H1 (cell line): ENCODE measurements around the gene KCNMA1. TPM values are rescaled to one million over a fixed set of nuclear protein-coding genes. Genes with fewer than 3 reads are reported as not detected.

Source experiments
- CTCF ChIA-PET: fragments of 300-600 bp; sonication (Branson Sonifier 250); formaldehyde crosslinking; loops from one replicate; lab custom pipeline; 2021; ENCODE audit not compliant: partially characterized antibody; lab: Charles Lee
- POLR2A ChIA-PET: fragments of 300-600 bp; sonication (Branson Sonifier 250); formaldehyde crosslinking; loops from one replicate; lab custom pipeline; 2021; ENCODE audit warnings: inconsistent platforms; ENCODE audit not compliant: partially characterized antibody; lab: Charles Lee
- DNase-seq, 2 experiments: peaks; one replicate each; pipeline versions ENCODE4 v3.0.0 to v3.0.0-alpha.2; 2010 to 2022; ENCODE audit warnings: low spot score in 2 of 2, low read depth in 1 of 2, mixed read lengths in 1 of 2
- FAIRE-seq: peaks from 2 replicates; lab custom pipeline; 2011; peaks lifted over from hg19 to GRCh38; lab: Jason Lieb, UNC
- H2AFZ ChIP-seq: 2 replicates; pipeline ENCODE4 v1.8.1; 2012; ENCODE audit warnings: low read length, inconsistent platforms
- H2AK5ac ChIP-seq: 2 replicates; pipeline ENCODE4 v1.6.1; 2013; ENCODE audit warnings: low read depth, low read length
- H2BK120ac ChIP-seq: replicated peaks from 2 replicates; pipeline ENCODE3; 2013; ENCODE audit warnings: low read depth, low read length, inconsistent platforms
- H2BK12ac ChIP-seq: 2 replicates; pipeline ENCODE4 v1.6.1; 2013; ENCODE audit warnings: low read depth, low read length
- H2BK15ac ChIP-seq: 2 replicates; pipeline ENCODE4 v1.6.1; 2013; ENCODE audit warnings: low read length
- H2BK20ac ChIP-seq: 2 replicates; pipeline ENCODE4 v1.6.1; 2013; ENCODE audit warnings: low read length
- H2BK5ac ChIP-seq: 2 replicates; pipeline ENCODE4 v1.6.1; 2013; ENCODE audit warnings: low read depth, low read length
- H3K14ac ChIP-seq: 2 replicates; pipeline ENCODE4 v1.6.1; 2013; ENCODE audit warnings: inconsistent platforms; ENCODE audit not compliant: insufficient read length
- H3K18ac ChIP-seq: 2 replicates; pipeline ENCODE4 v1.6.1; 2013; ENCODE audit warnings: low read length; ENCODE audit errors: extremely low read depth
- H3K23ac ChIP-seq: 2 replicates; pipeline ENCODE4 v1.6.1; 2013; ENCODE audit warnings: inconsistent platforms; ENCODE audit not compliant: insufficient read length
- H3K23me2 ChIP-seq: 2 replicates; pipeline ENCODE4 v1.6.1; 2013; ENCODE audit warnings: low read depth, low read length
- H3K27ac ChIP-seq: 2 replicates; pipeline ENCODE4 v1.6.1; 2011; ENCODE audit warnings: low read depth, low read length, inconsistent platforms
- H3K27me3 ChIP-seq, 4 experiments: replicated peaks in 1 of 4; 1 replicate in 1 of 4; 2 replicates in 3 of 4; pipeline versions ENCODE4 v1.6.1 to v1.8.1; 2011 to 2013; ENCODE audit warnings: low read length in 3 of 4, mild to moderate bottlenecking in 3 of 4, inconsistent platforms in 2 of 4, mixed read lengths in 2 of 4, moderate library complexity in 1 of 4; ENCODE audit not compliant: control insufficient read depth in 3 of 4, insufficient read depth in 3 of 4; ENCODE audit errors: extremely low read depth in 1 of 4
- H3K36me3 ChIP-seq, 4 experiments: 2 replicates each; pipeline versions ENCODE4 v1.6.1 to v1.8.1; 2011 to 2013; ENCODE audit warnings: mild to moderate bottlenecking in 4 of 4, low read length in 3 of 4, moderate library complexity in 2 of 4, control low read depth in 1 of 4, inconsistent platforms in 1 of 4; ENCODE audit not compliant: insufficient read depth in 4 of 4, control insufficient read depth in 2 of 4
- H3K4ac ChIP-seq: replicated peaks from 2 replicates; pipeline ENCODE3; 2013; ENCODE audit warnings: low read length, low read depth, mixed read lengths, inconsistent platforms; ENCODE audit not compliant: insufficient read length
- H3K4me1 ChIP-seq, 4 experiments: replicated peaks in 1 of 4; 1 replicate in 1 of 4; 2 replicates in 3 of 4; pipeline versions ENCODE4 v1.6.1 to v1.8.1; 2011 to 2013; ENCODE audit warnings: low read length in 3 of 4, inconsistent platforms in 2 of 4, mixed read lengths in 1 of 4; ENCODE audit not compliant: insufficient read depth in 4 of 4, control insufficient read depth in 3 of 4
- H3K4me2 ChIP-seq, 2 experiments: 2 replicates each; pipeline versions ENCODE4 v1.6.1 to v1.8.1; 2011 to 2013; ENCODE audit warnings: low read depth in 2 of 2, low read length in 2 of 2, control low read depth in 1 of 2, inconsistent platforms in 1 of 2, mild to moderate bottlenecking in 1 of 2; ENCODE audit not compliant: insufficient read depth in 1 of 2
- H3K4me3 ChIP-seq, 4 experiments: fragments of 200-600, 300-600 bp in 1 of 4; sonication (generic), shearing (Covaris generic), sonication (Bioruptor Twin) in 1 of 4; 2 replicates each; pipeline versions ENCODE4 v1.5.1 to v1.8.1; 2011 to 2016; ENCODE audit warnings: low read length in 4 of 4, low read depth in 3 of 4, control low read depth in 2 of 4, inconsistent platforms in 2 of 4, mild to moderate bottlenecking in 2 of 4, mixed read lengths in 1 of 4, moderate library complexity in 1 of 4; ENCODE audit not compliant: insufficient read depth in 2 of 4; ENCODE audit errors: extremely low read depth in 1 of 4
- H3K56ac ChIP-seq: replicated peaks from 2 replicates; pipeline ENCODE3; 2013; ENCODE audit warnings: low read depth, mild to moderate bottlenecking, mixed read lengths, low read length, inconsistent platforms; ENCODE audit not compliant: insufficient read length
- H3K79me1 ChIP-seq: 2 replicates; pipeline ENCODE4 v1.6.1; 2013; ENCODE audit warnings: low read depth, low read length, control low read depth
- H3K79me2 ChIP-seq, 2 experiments: 2 replicates each; pipeline versions ENCODE4 v1.6.1 to v1.8.1; 2012 to 2013; ENCODE audit warnings: low read length in 2 of 2, mild to moderate bottlenecking in 2 of 2, inconsistent platforms in 1 of 2; ENCODE audit not compliant: insufficient read depth in 2 of 2, control insufficient read depth in 1 of 2
- H3K9ac ChIP-seq, 4 experiments: replicated peaks in 1 of 4; 1 replicate in 1 of 4; 2 replicates in 3 of 4; pipeline versions ENCODE4 v1.6.1 to v1.8.1; 2011 to 2013; ENCODE audit warnings: low read depth in 3 of 4, low read length in 3 of 4, control low read depth in 2 of 4, mild to moderate bottlenecking in 2 of 4, moderate library complexity in 2 of 4, inconsistent platforms in 1 of 4; ENCODE audit errors: extremely low read depth in 1 of 4
- H3K9me3 ChIP-seq, 2 experiments: 2 replicates each; pipeline versions ENCODE4 v1.6.1 to v1.8.1; 2012 to 2013; ENCODE audit warnings: mild to moderate bottlenecking in 2 of 2, moderate library complexity in 2 of 2, control low read depth in 1 of 2, inconsistent platforms in 1 of 2, low read depth in 1 of 2, low read length in 1 of 2, mixed read lengths in 1 of 2; ENCODE audit not compliant: insufficient read depth in 2 of 2
- H4K20me1 ChIP-seq, 2 experiments: replicated peaks in 1 of 2; 2 replicates each; pipeline versions ENCODE3 to v1.8.1; 2011 to 2013; ENCODE audit warnings: inconsistent platforms in 2 of 2, low read length in 2 of 2, mild to moderate bottlenecking in 1 of 2; ENCODE audit not compliant: insufficient read depth in 2 of 2, control insufficient read depth in 1 of 2
- H4K5ac ChIP-seq: 2 replicates; pipeline ENCODE4 v1.6.1; 2013; ENCODE audit warnings: low read length, low read depth, mixed read lengths, inconsistent platforms; ENCODE audit not compliant: insufficient read length
- H4K8ac ChIP-seq: 2 replicates; pipeline ENCODE4 v1.8.0; 2013; ENCODE audit warnings: mild to moderate bottlenecking, moderate library complexity, low read length, inconsistent platforms; ENCODE audit not compliant: insufficient read depth; ENCODE audit errors: extremely low read depth
- H4K91ac ChIP-seq: replicated peaks from 2 replicates; pipeline ENCODE3; 2013; ENCODE audit warnings: low read length, mixed read lengths, inconsistent platforms; ENCODE audit not compliant: insufficient read length
- ATF2 ChIP-seq: IDR thresholded peaks from 2 replicates; pipeline ENCODE4 v1.6.1; 2012; ENCODE audit warnings: low read length, inconsistent platforms
- BACH1 ChIP-seq: IDR thresholded peaks from 2 replicates; pipeline ENCODE4 v1.6.1; 2012; ENCODE audit warnings: low read length, improper control_type of control experiment
- CHD1 ChIP-seq: IDR thresholded peaks from 2 replicates; pipeline ENCODE4 v1.6.1; 2012; ENCODE audit warnings: low read depth, low read length, improper control_type of control experiment
- EZH2 ChIP-seq: fragments of 200-600 bp; sonication (generic); IDR thresholded peaks from 2 replicates; pipeline ENCODE4 v1.7.1; 2012; ENCODE audit warnings: low read depth, mild to moderate bottlenecking, moderate library complexity, low read length, inconsistent platforms; ENCODE audit not compliant: severe bottlenecking
- FOSL1 ChIP-seq: IDR thresholded peaks from 2 replicates; pipeline ENCODE4 v1.6.1; 2011; ENCODE audit warnings: mild to moderate bottlenecking, low read depth, low read length, moderate library complexity; ENCODE audit not compliant: insufficient read depth
- KDM1A ChIP-seq: fragments of 200-600, 300-600 bp; sonication (generic); IDR thresholded peaks from 2 replicates; pipeline ENCODE4 v1.7.1; 2016; ENCODE audit warnings: mild to moderate bottlenecking, low read length, borderline replicate concordance
- NRF1 ChIP-seq: IDR thresholded peaks from 2 replicates; pipeline ENCODE4 v1.6.1; 2011; ENCODE audit warnings: mild to moderate bottlenecking, low read depth, low read length, improper control_type of control experiment
- POLR2A ChIP-seq, 2 experiments: IDR thresholded peaks; 1 replicate in 1 of 2; 2 replicates in 1 of 2; pipeline ENCODE4 v1.6.1; 2011; ENCODE audit warnings: low read depth in 2 of 2, low read length in 2 of 2, mild to moderate bottlenecking in 2 of 2; ENCODE audit errors: control extremely low read depth in 1 of 2
- SIRT6 ChIP-seq: IDR thresholded peaks from one replicate; pipeline ENCODE4 v1.7.1; 2012; ENCODE audit warnings: low read length, inconsistent platforms
- WGBS, 2 experiments: shearing (Covaris generic) in 1 of 2; methylation state at CpG; one replicate each; pipeline versions ENCODE4 v1.1.6 to v1.1.7; 2013 to 2015; ENCODE audit warnings: low lambda C conversion rate in 2 of 2, mixed read lengths in 2 of 2, inconsistent platforms in 1 of 2, low coverage in 1 of 2, missing lambda C conversion rate in 1 of 2; ENCODE audit not compliant: insufficient replicate concordance in 2 of 2, insufficient coverage in 1 of 2, insufficient read length in 1 of 2; ENCODE audit errors: extremely low coverage in 1 of 2, missing lambda C conversion rate in 1 of 2; 5-methylcytosine and 5-hydroxymethylcytosine counted together
- polyA plus RNA-seq, 7 experiments: library from polyadenylated mRNA; depleted of rRNA in 3 of 7; stranded (reverse) in 5 of 7; unstranded in 2 of 7; fragments of >200 nt in 5 of 7; fragments of 200-250 nt in 2 of 7; gene quantifications; 1 replicate in 5 of 7; 2 replicates in 1 of 7; 4 replicates in 1 of 7; pipeline versions ENCODE4 v1.2.1 to v1.2.3, GENCODE V29; 2011 to 2013; ENCODE audit warnings: missing spikeins in 2 of 7, mixed read lengths in 2 of 7
- total RNA-seq: library from RNA; stranded (reverse); fragmentation: NEBNext Ultra II Directional; extraction: Animal tissue kit (Norgen Biotek cat#: 25700); gene quantifications from 2 replicates; pipeline ENCODE4 v1.2.1, GENCODE V29; 2021

The KCNMA1 gene
- total and polyA plus RNA-seq, 2 of the 8 experiments (the other 6 are each of a cell fraction or from before 2014, with no cell fraction given): 10.2 to 11.1 TPM

- no peaks in the 10 kb centered on the region for H3K23me2 ChIP-seq
- POLR2A ChIA-PET: no interaction called here
- no peak for FAIRE-seq
- no peak overlapping the region for H3K23ac ChIP-seq
- no peak for TF ChIP-seq SIRT6
- TF ChIP-seq POLR2A (IDR thresholded peaks at IDR 0.05; ENCODE audit: control extremely low read depth in 1 of 2, low read depth in 2 of 2, low read length in 2 of 2): no peak
- TF ChIP-seq ATF2: no peak
- TF ChIP-seq EZH2: no peak
- TF ChIP-seq KDM1A: no peak
- no peak for TF ChIP-seq NRF1
- no peak for TF ChIP-seq FOSL1
- TF ChIP-seq BACH1: no peak
- TF ChIP-seq CHD1: no peak
- no peak overlapping the region for H2BK12ac ChIP-seq
- no peak overlapping the region for H3K4ac ChIP-seq
- CTCF ChIA-PET: no interaction called here
- H2BK20ac ChIP-seq: no peak overlapping the region
- no peak overlapping the region for H3K4me3 ChIP-seq
- no peak overlapping the region for H3K14ac ChIP-seq
- H2AFZ ChIP-seq: no peak overlapping the region
- H3K9ac ChIP-seq: no peak overlapping the region
- no peak overlapping the region for H2AK5ac ChIP-seq
- H3K4me2 ChIP-seq: no peak overlapping the region
- no peaks in the 10 kb centered on the region for H3K79me1 ChIP-seq
- H3K27me3 ChIP-seq: no peaks in the 10 kb centered on the region
- no peaks in the 10 kb centered on the region for H3K4me1 ChIP-seq
- WGBS, 2 experiments: 93% methylated on average over 4 of the region's 4 CpGs; no CpG with 5 or more reads in 1 of the 2 experiments
- H4K91ac ChIP-seq: no peak overlapping the region
- H3K18ac ChIP-seq: no peak overlapping the region
- no peak overlapping the region for H4K5ac ChIP-seq
- no peak overlapping the region for H4K8ac ChIP-seq
- no peak overlapping the region for H3K27ac ChIP-seq
- H3K79me2 ChIP-seq: no peaks in the 10 kb centered on the region
- no peak overlapping the region for H2BK5ac ChIP-seq
- no peak overlapping the region for H2BK15ac ChIP-seq
- no peak overlapping the region for H3K56ac ChIP-seq
- H2BK120ac ChIP-seq: no peak overlapping the region
- H4K20me1 ChIP-seq: no peaks in the 10 kb centered on the region
- no peaks in the 10 kb centered on the region; a peak in 1 of 8 replicates for H3K36me3 ChIP-seq
- no peak for DNase-seq
- peaks cover 0 to 4% of the 10 kb centered on the region in 2 experiments; a peak in 1 of 4 replicates for H3K9me3 ChIP-seq
These were observed 674.8 kb downstream of the KCNMA1 start for GRCh38 chr10:76962851-76963250.
